Measurements from ENCODE around the gene ATP5ME.

ATP5ME gene

GRCh38 chr4:650461-650860, 23.6 kb downstream of the ATP5ME start:
- DNase-seq = no peak
- Histone ChIP-seq H4K91ac (ENCODE audit: low read depth, low read length) (no peak overlapping the region), H4K12ac (ENCODE audit: low read depth, low read length) (no peak overlapping the region), H3K18ac (ENCODE audit: low read length) (no peak overlapping the region), H3K36me3 (ENCODE audit: control insufficient read depth in 1 of 2, insufficient read depth in 2 of 2, low read length in 2 of 2) (no peaks in the 10 kb centered on the region), H3K9me3 (ENCODE audit: insufficient read depth, low read depth, low read length) (no peaks in the 10 kb centered on the region), H3K9ac (ENCODE audit: low read length) (no peak overlapping the region), H3K4ac (ENCODE audit: low read depth, low read length) (no peak overlapping the region), H3K27me3 (ENCODE audit: insufficient read depth, low read length) (no peaks in the 10 kb centered on the region), H3K14ac (ENCODE audit: low read length) (no peak overlapping the region), H2AK5ac (ENCODE audit: low read length) (no peak overlapping the region), H4K8ac (ENCODE audit: low read depth, low read length) (no peak overlapping the region), H3K4me1 (ENCODE audit: control insufficient read depth in 1 of 2, insufficient read depth in 2 of 2, low read length in 2 of 2) (peaks cover 0 to 3% of the 10 kb centered on the region in 2 experiments), H3K79me1 (ENCODE audit: low read length) (no peaks in the 10 kb centered on the region), H2BK5ac (ENCODE audit: low read depth, low read length, poor library complexity) (no peak overlapping the region), H3K4me2 (ENCODE audit: low read length) (no peak overlapping the region), H2BK12ac (ENCODE audit: low read length) (no peak overlapping the region), H2BK120ac (ENCODE audit: insufficient read depth, low read length, poor library complexity) (no peak overlapping the region), H2AFZ (ENCODE audit: insufficient read depth, low read length, poor library complexity) (no peak overlapping the region), H3K4me3 (ENCODE audit: low read depth, low read length) (no peak overlapping the region), H3K23ac (ENCODE audit: low read length) (no peak overlapping the region), H3K79me2 (ENCODE audit: control insufficient read depth, insufficient read depth, low read length, poor library complexity) (no peaks in the 10 kb centered on the region), H3K27ac (ENCODE audit: low read depth, low read length) (no peak overlapping the region)
- no CpG with 5 or more reads among the region's 18 CpGs for WGBS (ENCODE audit: extremely low coverage, insufficient coverage, insufficient read length)

GRCh38 chr4:649751-650310, 24.2 kb downstream of the ATP5ME start:
- Histone ChIP-seq H2BK12ac (ENCODE audit: low read length) (no peak overlapping the region), H3K36me3 (ENCODE audit: control insufficient read depth in 1 of 2, insufficient read depth in 2 of 2, low read length in 2 of 2) (no peaks in the 10 kb centered on the region), H3K4me1 (ENCODE audit: control insufficient read depth in 1 of 2, insufficient read depth in 2 of 2, low read length in 2 of 2) (peaks cover 0 to 3% of the 10 kb centered on the region in 2 experiments), H3K79me1 (ENCODE audit: low read length) (no peaks in the 10 kb centered on the region), H3K23ac (ENCODE audit: low read length) (no peak overlapping the region), H2AFZ (ENCODE audit: insufficient read depth, low read length, poor library complexity) (no peak overlapping the region), H3K18ac (ENCODE audit: low read length) (no peak overlapping the region), H3K9ac (ENCODE audit: low read length) (no peak overlapping the region), H4K91ac (ENCODE audit: low read depth, low read length) (no peak overlapping the region), H2AK5ac (ENCODE audit: low read length) (no peak overlapping the region), H3K4me2 (ENCODE audit: low read length) (no peak overlapping the region), H3K14ac (ENCODE audit: low read length) (no peak overlapping the region), H3K4ac (ENCODE audit: low read depth, low read length) (no peak overlapping the region), H2BK120ac (ENCODE audit: insufficient read depth, low read length, poor library complexity) (no peak overlapping the region), H4K12ac (ENCODE audit: low read depth, low read length) (no peak overlapping the region), H3K4me3 (ENCODE audit: low read depth, low read length) (no peak overlapping the region), H4K8ac (ENCODE audit: low read depth, low read length) (no peak overlapping the region), H3K27ac (ENCODE audit: low read depth, low read length) (no peak overlapping the region), H2BK5ac (ENCODE audit: low read depth, low read length, poor library complexity) (no peak overlapping the region), H3K79me2 (ENCODE audit: control insufficient read depth, insufficient read depth, low read length, poor library complexity) (no peaks in the 10 kb centered on the region), H3K9me3 (ENCODE audit: insufficient read depth, low read depth, low read length) (no peaks in the 10 kb centered on the region), H3K27me3 (ENCODE audit: insufficient read depth, low read length) (no peaks in the 10 kb centered on the region)
- DNase-seq = no peak
- WGBS (ENCODE audit: extremely low coverage, insufficient coverage, insufficient read length) = no CpG with 5 or more reads among the region's 13 CpGs

- no peak for DNase-seq
Observed at GRCh38 chr4:649293-649625, 24.8 kb downstream of the ATP5ME start.

GRCh38 chr4:648579-649292, 25.3 kb downstream of the ATP5ME start:
- H3K36me3 ChIP-seq (ENCODE audit: control insufficient read depth in 1 of 2, insufficient read depth in 2 of 2, low read length in 2 of 2) = no peaks in the 10 kb centered on the region
- no peak overlapping the region for H3K23ac ChIP-seq (ENCODE audit: low read length)
- H3K14ac ChIP-seq (ENCODE audit: low read length) = no peak overlapping the region
- no CpG with 5 or more reads among the region's 28 CpGs for WGBS (ENCODE audit: extremely low coverage, insufficient coverage, insufficient read length)
- H2BK120ac ChIP-seq (ENCODE audit: insufficient read depth, low read length, poor library complexity) = no peak overlapping the region
- H3K27ac ChIP-seq (ENCODE audit: low read depth, low read length) = no peak overlapping the region
- DNase-seq = no peak
- H2BK12ac ChIP-seq (ENCODE audit: low read length) = no peak overlapping the region
- H3K4ac ChIP-seq (ENCODE audit: low read depth, low read length) = no peak overlapping the region
- no peaks in the 10 kb centered on the region for H3K79me2 ChIP-seq (ENCODE audit: control insufficient read depth, insufficient read depth, low read length, poor library complexity)
- H3K4me2 ChIP-seq (ENCODE audit: low read length) = no peak overlapping the region
- H2AK5ac ChIP-seq (ENCODE audit: low read length) = no peak overlapping the region
- peaks cover 0 to 3% of the 10 kb centered on the region in 2 experiments for H3K4me1 ChIP-seq (ENCODE audit: control insufficient read depth in 1 of 2, insufficient read depth in 2 of 2, low read length in 2 of 2)
- no peaks in the 10 kb centered on the region for H3K79me1 ChIP-seq (ENCODE audit: low read length)
- no peak overlapping the region for H3K4me3 ChIP-seq (ENCODE audit: low read depth, low read length)
- no peak overlapping the region for H4K12ac ChIP-seq (ENCODE audit: low read depth, low read length)
- H4K8ac ChIP-seq (ENCODE audit: low read depth, low read length) = no peak overlapping the region
- H2BK5ac ChIP-seq (ENCODE audit: low read depth, low read length, poor library complexity) = no peak overlapping the region
- H3K9ac ChIP-seq (ENCODE audit: low read length) = no peak overlapping the region
- H4K91ac ChIP-seq (ENCODE audit: low read depth, low read length) = no peak overlapping the region
- H3K9me3 ChIP-seq (ENCODE audit: insufficient read depth, low read depth, low read length) = no peaks in the 10 kb centered on the region
- no peak overlapping the region for H2AFZ ChIP-seq (ENCODE audit: insufficient read depth, low read length, poor library complexity)
- no peak overlapping the region for H3K18ac ChIP-seq (ENCODE audit: low read length)
- no peaks in the 10 kb centered on the region for H3K27me3 ChIP-seq (ENCODE audit: insufficient read depth, low read length)

More at GRCh38 chr4:649293-649625, 24.8 kb downstream of the ATP5ME start:
- Histone ChIP-seq H3K79me1 (ENCODE audit: low read length) (no peaks in the 10 kb centered on the region), H3K4me2 (ENCODE audit: low read length) (no peak overlapping the region), H3K9ac (ENCODE audit: low read length) (no peak overlapping the region), H2AFZ (ENCODE audit: insufficient read depth, low read length, poor library complexity) (no peak overlapping the region), H3K4me3 (ENCODE audit: low read depth, low read length) (no peak overlapping the region), H2BK12ac (ENCODE audit: low read length) (no peak overlapping the region), H2BK120ac (ENCODE audit: insufficient read depth, low read length, poor library complexity) (no peak overlapping the region), H4K12ac (ENCODE audit: low read depth, low read length) (no peak overlapping the region), H3K23ac (ENCODE audit: low read length) (no peak overlapping the region), H3K27me3 (ENCODE audit: insufficient read depth, low read length) (no peaks in the 10 kb centered on the region), H3K27ac (ENCODE audit: low read depth, low read length) (no peak overlapping the region), H3K79me2 (ENCODE audit: control insufficient read depth, insufficient read depth, low read length, poor library complexity) (no peaks in the 10 kb centered on the region), H2AK5ac (ENCODE audit: low read length) (no peak overlapping the region), H3K18ac (ENCODE audit: low read length) (no peak overlapping the region), H2BK5ac (ENCODE audit: low read depth, low read length, poor library complexity) (no peak overlapping the region), H3K9me3 (ENCODE audit: insufficient read depth, low read depth, low read length) (no peaks in the 10 kb centered on the region), H3K4me1 (ENCODE audit: control insufficient read depth in 1 of 2, insufficient read depth in 2 of 2, low read length in 2 of 2) (peaks cover 0 to 3% of the 10 kb centered on the region in 2 experiments), H3K36me3 (ENCODE audit: control insufficient read depth in 1 of 2, insufficient read depth in 2 of 2, low read length in 2 of 2) (no peaks in the 10 kb centered on the region), H4K91ac (ENCODE audit: low read depth, low read length) (no peak overlapping the region), H3K14ac (ENCODE audit: low read length) (no peak overlapping the region), H4K8ac (ENCODE audit: low read depth, low read length) (no peak overlapping the region), H3K4ac (ENCODE audit: low read depth, low read length) (no peak overlapping the region)
- WGBS (ENCODE audit: extremely low coverage, insufficient coverage, insufficient read length) = no CpG with 5 or more reads among the region's 7 CpGs

Measured in trophoblast cell (in vitro differentiated cells and primary cell).